ENCODE measurements around the gene GAB4. TPM values are rescaled to one million over a fixed set of nuclear protein-coding genes. Genes with fewer than 3 reads are reported as not detected.
"Not testable (repeated sequence)": the region's sequence is repeated elsewhere in the genome, so short reads cannot be mapped to it uniquely, and the experiment has no call there.

The GAB4 gene
- total and polyA plus RNA-seq, 5 donors from 2014 or later = not detected

GRCh38 chr22:16915701-16916100 is 92.3 kb downstream of the GAB4 start:
- ATAC-seq (ENCODE audit: low read depth in 2 of 2) (no peak), DNase-seq (no peak)
- no peak overlapping the region for H3K27ac ChIP-seq (ENCODE audit: insufficient read depth, low read length, poor library complexity, severe bottlenecking)
- H3K9me3 ChIP-seq (ENCODE audit: control insufficient read depth in 2 of 2, low read length in 2 of 2) = no peaks in the 10 kb centered on the region
- H3K27ac Mint-ChIP-seq = no peak overlapping the region
- peaks cover 20% of the 10 kb centered on the region for H3K27me3 Mint-ChIP-seq
- H3K36me3 ChIP-seq (ENCODE audit: control insufficient read depth, insufficient read depth, low read length) = no peaks in the 10 kb centered on the region
- H3K4me1 Mint-ChIP-seq = peaks cover 0 to 2% (median 0%) of the 10 kb centered on the region in 4 donors
- H3K4me3 ChIP-seq (ENCODE audit: low read depth, low read length) = no peak overlapping the region
- H3K9me3 Mint-ChIP-seq = no peaks in the 10 kb centered on the region
- peaks cover 3% of the 10 kb centered on the region for H3K27me3 ChIP-seq (ENCODE audit: control insufficient read depth, insufficient read depth, low read length)
- H3K4me3 Mint-ChIP-seq = no peak overlapping the region
- H3K36me3 Mint-ChIP-seq = no peaks in the 10 kb centered on the region
- H3K4me1 ChIP-seq (ENCODE audit: control insufficient read depth, insufficient read depth, low read length, poor library complexity, severe bottlenecking) = no peaks in the 10 kb centered on the region

DNA sequence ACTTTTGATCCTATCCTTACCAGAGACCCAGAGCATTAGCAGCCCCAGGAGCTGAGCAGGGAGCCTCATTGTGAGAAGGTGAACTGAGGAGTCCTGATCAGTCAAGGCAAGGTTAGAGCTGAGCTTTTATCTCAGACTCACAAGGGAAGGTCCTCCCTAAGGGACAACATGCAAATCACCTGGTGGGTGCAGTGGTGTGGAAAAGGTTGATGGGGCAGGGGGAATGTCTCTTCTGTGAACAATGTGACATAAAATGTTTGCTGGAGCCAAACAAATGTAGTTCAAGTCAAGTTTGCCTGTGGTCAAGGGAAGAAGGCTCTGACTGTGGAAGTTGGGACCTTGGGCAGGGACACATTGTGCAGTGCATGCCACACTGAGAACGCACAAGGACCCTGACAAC is 93.1 kb downstream of the GAB4 start:
- peaks cover 16% of the 10 kb centered on the region for H3K27me3 Mint-ChIP-seq
- not testable (repeated sequence) for H3K4me1 Mint-ChIP-seq; H3K4me3 Mint-ChIP-seq; H3K27me3 ChIP-seq (ENCODE audit: control insufficient read depth, insufficient read depth, low read length); H3K27ac Mint-ChIP-seq; DNase-seq; H3K27ac ChIP-seq (ENCODE audit: insufficient read depth, low read length, poor library complexity, severe bottlenecking); H3K36me3 Mint-ChIP-seq; H3K36me3 ChIP-seq (ENCODE audit: control insufficient read depth, insufficient read depth, low read length); H3K4me1 ChIP-seq (ENCODE audit: control insufficient read depth, insufficient read depth, low read length, poor library complexity, severe bottlenecking); H3K4me3 ChIP-seq (ENCODE audit: low read depth, low read length); H3K9me3 Mint-ChIP-seq; H3K9me3 ChIP-seq (ENCODE audit: control insufficient read depth in 2 of 2, low read length in 2 of 2); ATAC-seq (ENCODE audit: low read depth in 2 of 2)

GRCh38 chr22:16914006-16914405 is 94.0 kb downstream of the GAB4 start:
- H3K36me3 Mint-ChIP-seq = no peaks in the 10 kb centered on the region
- H3K27me3 ChIP-seq (ENCODE audit: control insufficient read depth, insufficient read depth, low read length) = peaks cover 3% of the 10 kb centered on the region
- H3K9me3 ChIP-seq (ENCODE audit: control insufficient read depth in 2 of 2, low read length in 2 of 2) = no peaks in the 10 kb centered on the region
- H3K4me1 ChIP-seq (ENCODE audit: control insufficient read depth, insufficient read depth, low read length, poor library complexity, severe bottlenecking) = no peaks in the 10 kb centered on the region
- H3K36me3 ChIP-seq (ENCODE audit: control insufficient read depth, insufficient read depth, low read length) = no peaks in the 10 kb centered on the region
- H3K27me3 Mint-ChIP-seq = peaks cover 15% of the 10 kb centered on the region
- H3K27ac ChIP-seq (ENCODE audit: insufficient read depth, low read length, poor library complexity, severe bottlenecking) = no peak overlapping the region
- H3K4me1 Mint-ChIP-seq = peaks cover 0 to 2% (median 0%) of the 10 kb centered on the region in 4 donors
- H3K27ac Mint-ChIP-seq = no peak overlapping the region
- no peak for ATAC-seq (ENCODE audit: low read depth in 2 of 2)
- H3K9me3 Mint-ChIP-seq = no peaks in the 10 kb centered on the region
- no peak overlapping the region for H3K4me3 ChIP-seq (ENCODE audit: low read depth, low read length)
- DNase-seq = no peak
- H3K4me3 Mint-ChIP-seq = no peak overlapping the region

DNA sequence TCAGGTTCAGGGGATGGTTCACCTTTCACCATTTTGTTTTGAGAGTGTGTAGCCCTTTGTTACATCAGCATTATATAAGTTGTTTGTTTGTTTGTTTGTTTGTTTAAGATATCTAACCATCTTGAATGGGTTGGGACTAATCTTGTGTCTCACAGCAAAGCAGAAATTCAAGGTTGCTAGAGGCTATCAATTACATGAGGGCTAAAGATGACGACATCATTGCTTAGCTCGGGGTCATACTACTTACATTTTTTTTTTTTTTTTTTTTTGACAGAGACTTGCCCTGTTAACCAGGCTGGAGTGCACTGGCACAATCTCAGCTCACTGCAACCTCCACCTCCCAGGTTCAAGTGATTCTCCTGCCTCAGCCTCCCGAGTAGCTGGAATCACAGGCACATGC is 95.7 kb downstream of the GAB4 start:
- no peak overlapping the region for H3K27ac Mint-ChIP-seq
- no peak for ATAC-seq (ENCODE audit: low read depth in 2 of 2)
- H3K9me3 Mint-ChIP-seq = no peaks in the 10 kb centered on the region

More for the DNA sequence above, 95.7 kb downstream of the GAB4 start:
- H3K36me3 ChIP-seq (ENCODE audit: control insufficient read depth, insufficient read depth, low read length) = no peaks in the 10 kb centered on the region
- Mint-ChIP-seq H3K27me3 (peaks cover 8% of the 10 kb centered on the region), H3K36me3 (no peaks in the 10 kb centered on the region), H3K4me1 (no peaks in the 10 kb centered on the region), H3K4me3 (no peak overlapping the region)
- H3K4me1 ChIP-seq (ENCODE audit: control insufficient read depth, insufficient read depth, low read length, poor library complexity, severe bottlenecking) = no peaks in the 10 kb centered on the region
- H3K27ac ChIP-seq (ENCODE audit: insufficient read depth, low read length, poor library complexity, severe bottlenecking) = no peak overlapping the region
- no peak overlapping the region for H3K4me3 ChIP-seq (ENCODE audit: low read depth, low read length)
- no peak for DNase-seq
- H3K9me3 ChIP-seq (ENCODE audit: control insufficient read depth in 2 of 2, low read length in 2 of 2) = no peaks in the 10 kb centered on the region
- peaks cover 3% of the 10 kb centered on the region for H3K27me3 ChIP-seq (ENCODE audit: control insufficient read depth, insufficient read depth, low read length)

Other genes with a start within 250 kb of the GAB4 start
- gene XKR3, start 182.8 kb downstream of the GAB4 start, total RNA-seq = not detected
- not detected for gene XKR3, start 182.8 kb downstream of the GAB4 start, polyA plus RNA-seq
- 48.2 TPM for gene IL17RA, start 76.8 kb upstream of the GAB4 start, total RNA-seq
- 10 to 100 TPM; 21.7 to 34.7 (median 26.0) TPM for gene IL17RA, start 76.8 kb upstream of the GAB4 start, polyA plus RNA-seq
- 0.10 TPM for gene TMEM121B, start 113.1 kb upstream of the GAB4 start, total RNA-seq
- under 1 TPM in 1 of 4 donors, not detected in 3; 0.03 TPM for gene TMEM121B, start 113.1 kb upstream of the GAB4 start, polyA plus RNA-seq
- 17.7 TPM for gene HDHD5, start 151.1 kb upstream of the GAB4 start, total RNA-seq
- gene HDHD5, start 151.1 kb upstream of the GAB4 start, polyA plus RNA-seq = 10 to 100 TPM; 39.0 to 46.8 (median 44.9) TPM
- gene ADA2, start 211.2 kb upstream of the GAB4 start, total RNA-seq = 93.0 TPM
- 10 to 100 TPM; 45.8 to 62.0 (median 54.2) TPM for gene ADA2, start 211.2 kb upstream of the GAB4 start, polyA plus RNA-seq